IMR-90 (cell line): ENCODE measurements around the gene BCL7A. TPM values are rescaled to one million over a fixed set of nuclear protein-coding genes. Genes with fewer than 3 reads are reported as not detected.

Experiments
- ATAC-seq: fragments of 200-7000 bp; cut with Tn5 transposase; 2 replicates; pipeline ENCODE4 v1.9.1; 2020; ENCODE audit warnings: low read depth, mild to moderate bottlenecking, moderate library complexity
- BruUV-seq: library from RNA; stranded (reverse); fragments of 400-500 nt; replicated peaks from 2 replicates; lab custom pipeline; 2021; lab: Mats Ljungman, UMichigan
- CTCF ChIA-PET: fragments of 300-600 bp; formaldehyde crosslinking; extraction: SDS; loops from one replicate; lab custom pipeline; 2021; ENCODE audit warnings: antibody characterized with exemption; lab: Yijun Ruan, JAX
- POLR2A ChIA-PET: fragments of 300-600 bp; sonication (Branson Sonifier 250); formaldehyde crosslinking; loops from one replicate; lab custom pipeline; 2022; ENCODE audit warnings: antibody characterized with exemption; ENCODE audit not compliant: unreplicated experiment; lab: Charles Lee
- DNase-seq: peaks from one replicate; pipeline ENCODE4 v3.0.0; 2013
- H2AFZ ChIP-seq: replicated peaks from 2 replicates; pipeline ENCODE3; 2013; ENCODE audit warnings: low read length, mild to moderate bottlenecking; ENCODE audit not compliant: poor library complexity
- H2AK5ac ChIP-seq: 2 replicates; pipeline ENCODE4 v1.6.1; 2013; ENCODE audit warnings: low read depth, low read length, inconsistent platforms
- H2AK9ac ChIP-seq: replicated peaks from 2 replicates; pipeline ENCODE3; 2013; ENCODE audit warnings: mild to moderate bottlenecking, low read depth, low read length, moderate library complexity; ENCODE audit not compliant: poor library complexity
- H2BK120ac ChIP-seq: 2 replicates; pipeline ENCODE4 v1.6.1; 2013; ENCODE audit warnings: low read depth, low read length, inconsistent platforms
- H2BK15ac ChIP-seq: 3 replicates; pipeline ENCODE4 v1.6.1; 2013; ENCODE audit warnings: low read depth, low read length, inconsistent platforms
- H2BK20ac ChIP-seq: 2 replicates; pipeline ENCODE4 v1.6.1; 2013; ENCODE audit warnings: low read depth, mild to moderate bottlenecking, inconsistent platforms, low read length, moderate library complexity
- H2BK5ac ChIP-seq: 2 replicates; pipeline ENCODE4 v1.6.1; 2013; ENCODE audit warnings: mild to moderate bottlenecking, low read depth, low read length, inconsistent platforms; ENCODE audit not compliant: poor library complexity, severe bottlenecking
- H3K14ac ChIP-seq: replicated peaks from 2 replicates; pipeline ENCODE4 v1.6.1; 2013; ENCODE audit warnings: low read depth, low read length, inconsistent platforms
- H3K18ac ChIP-seq: 2 replicates; pipeline ENCODE4 v1.6.1; 2013; ENCODE audit warnings: low read depth, low read length, control low read depth
- H3K23ac ChIP-seq: 2 replicates; pipeline ENCODE4 v1.6.1; 2013; ENCODE audit warnings: low read depth, low read length, inconsistent platforms
- H3K27ac ChIP-seq: 2 replicates; pipeline ENCODE4 v1.5.1; 2013; ENCODE audit warnings: mild to moderate bottlenecking, control low read depth, low read length; ENCODE audit not compliant: insufficient read depth
- H3K27me3 ChIP-seq: 2 replicates; pipeline ENCODE4 v1.6.1; 2013; ENCODE audit warnings: low read length; ENCODE audit not compliant: control insufficient read depth, insufficient read depth
- H3K36me3 ChIP-seq: 2 replicates; pipeline ENCODE4 v1.6.1; 2013; ENCODE audit warnings: low read length, mixed read lengths; ENCODE audit not compliant: control insufficient read depth, insufficient read depth
- H3K4ac ChIP-seq: 2 replicates; pipeline ENCODE4 v1.6.1; 2013; ENCODE audit warnings: low read depth, low read length, inconsistent platforms
- H3K4me1 ChIP-seq: 2 replicates; pipeline ENCODE4 v1.6.1; 2013; ENCODE audit warnings: low read length, mixed read lengths; ENCODE audit not compliant: control insufficient read depth, insufficient read depth
- H3K4me2 ChIP-seq: 2 replicates; pipeline ENCODE4 v1.6.1; 2013; ENCODE audit warnings: low read depth, mild to moderate bottlenecking, control low read depth, low read length, moderate library complexity
- H3K4me3 ChIP-seq: 2 replicates; pipeline ENCODE4 v1.5.1; 2013; ENCODE audit warnings: low read depth, mild to moderate bottlenecking, control low read depth, low read length, moderate library complexity; ENCODE audit not compliant: insufficient read depth
- H3K56ac ChIP-seq: 2 replicates; pipeline ENCODE4 v1.6.1; 2013; ENCODE audit warnings: low read length, inconsistent platforms; ENCODE audit not compliant: insufficient read depth; ENCODE audit errors: extremely low read depth
- H3K79me1 ChIP-seq, 2 experiments: 2 replicates each; pipeline ENCODE4 v1.6.1; 2013; ENCODE audit warnings: low read length in 2 of 2, inconsistent platforms in 1 of 2, low read depth in 1 of 2
- H3K9ac ChIP-seq: 2 replicates; pipeline ENCODE4 v1.6.1; 2013; ENCODE audit warnings: low read depth, low read length, control low read depth
- H3K9me1 ChIP-seq: 2 replicates; pipeline ENCODE4 v1.6.1; 2013; ENCODE audit warnings: low read length, inconsistent platforms; ENCODE audit not compliant: insufficient read depth
- H3K9me3 ChIP-seq: 2 replicates; pipeline ENCODE4 v1.6.1; 2013; ENCODE audit warnings: low read length; ENCODE audit not compliant: control insufficient read depth, insufficient read depth
- H4K20me1 ChIP-seq: 2 replicates; pipeline ENCODE4 v1.6.1; 2013; ENCODE audit warnings: low read length, inconsistent platforms; ENCODE audit not compliant: insufficient read depth
- H4K5ac ChIP-seq: 2 replicates; pipeline ENCODE4 v1.6.1; 2013; ENCODE audit warnings: mild to moderate bottlenecking, low read depth, low read length, control low read depth
- H4K8ac ChIP-seq, 2 experiments: 2 replicates each; pipeline ENCODE4 v1.6.1; 2013; ENCODE audit warnings: low read depth in 2 of 2, low read length in 2 of 2, control low read depth in 1 of 2, inconsistent platforms in 1 of 2
- H4K91ac ChIP-seq: 2 replicates; pipeline ENCODE4 v1.6.1; 2013; ENCODE audit warnings: low read depth, low read length, inconsistent platforms; ENCODE audit not compliant: insufficient read depth
- FOS ChIP-seq: fragments of 150-350 bp; IDR thresholded peaks from 2 replicates; pipeline ENCODE4 v1.6.1; 2016; ENCODE audit warnings: low read depth, low read length
- MAFK ChIP-seq: IDR thresholded peaks from 2 replicates; pipeline ENCODE4 v1.6.1; 2012; ENCODE audit warnings: low read depth, low read length, improper control_type of control experiment
- WGBS, 2 experiments: methylation state at CpG; one replicate each; pipeline versions ENCODE4 v1.1.5 to v1.1.7; 2013; ENCODE audit warnings: missing lambda C conversion rate in 2 of 2; ENCODE audit not compliant: insufficient read length in 1 of 2; ENCODE audit errors: extremely low coverage in 2 of 2; 5-methylcytosine and 5-hydroxymethylcytosine counted together
- dilution Hi-C: fragments of 300-500 bp; cut with HindIII; formaldehyde crosslinking; loops from one replicate; pipeline ENCODE4 v1.14.3; 2018; ENCODE audit warnings: low sequenced_read_pairs; ENCODE audit not compliant: unreplicated experiment
- in situ Hi-C: fragments of 300-500 bp; cut with MboI; formaldehyde crosslinking; loops from 3 replicates; pipeline ENCODE4 v1.14.3; 2019; ENCODE audit warnings: low sequenced_read_pairs, inconsistent platforms, mixed read lengths
- intact Hi-C: fragments of 100-400 bp; cut with micrococcal nuclease; formaldehyde crosslinking; loops from 2 replicates; pipeline ENCODE4 v1.10.0; 2022
- polyA plus RNA-seq, 3 experiments: library from polyadenylated mRNA; depleted of rRNA; stranded (reverse); fragments of >200 nt; gene quantifications; 2 replicates each; pipeline ENCODE4 v1.2.3, GENCODE V29; 2012; ENCODE audit warnings: low replicate concordance in 1 of 3
- total RNA-seq: library from RNA; depleted of rRNA; stranded (reverse); fragments of >200 nt; gene quantifications from 2 replicates; pipeline ENCODE4 v1.2.3, GENCODE V29; 2012

BCL7A gene
- total and polyA plus RNA-seq, 2 of the 4 experiments (the other 2 are of a cell fraction) = 5.6 to 7.9 TPM

DNA sequence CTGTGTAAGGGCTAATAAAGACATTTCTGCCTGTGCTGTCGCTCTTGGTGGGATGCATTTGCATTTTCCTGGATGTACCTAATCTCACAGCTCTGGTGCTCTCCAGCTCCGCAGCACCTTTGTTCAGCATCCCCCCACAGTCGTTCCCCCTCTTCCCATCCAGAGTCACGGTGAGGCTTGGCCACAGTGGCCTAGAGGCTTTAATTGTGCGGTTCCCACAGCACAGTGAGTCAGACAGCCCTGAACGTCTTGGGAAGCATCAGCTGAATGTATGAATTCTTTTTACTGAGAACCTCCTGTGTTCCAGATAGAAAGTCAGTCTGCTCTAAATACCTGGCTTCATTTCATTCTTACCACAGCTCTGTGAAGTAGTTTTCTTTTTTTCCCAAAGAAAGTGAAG is 85.6 kb downstream of the BCL7A start:
- ChIA-PET CTCF (interaction anchor here (0.5 to 2.5 kb wide), 2 partner anchors 53 to 65 kb away, joined by 3 to 9 read pairs; no protein-coding TSS in a partner anchor), POLR2A (no interaction called here)
- TF ChIP-seq MAFK (no peak), FOS (0 out of 2 replicates have a peak, but pooled peaks have one; percentile 13)
- H3K18ac ChIP-seq = no peak overlapping the region
- no peak overlapping the region for H4K91ac ChIP-seq
- no peaks in the 10 kb centered on the region for H3K27me3 ChIP-seq
- no peak overlapping the region; the same call in 1 of the 2 replicates for H3K27ac ChIP-seq
- H2BK15ac ChIP-seq = 0 out of 3 replicates have a peak overlapping the region, but pooled peaks have one; percentile 10
- H3K9me3 ChIP-seq = no peaks in the 10 kb centered on the region
- BruUV-seq = no TSS peak
- no peak overlapping the region for H2BK5ac ChIP-seq
- peak overlapping the region; percentile 34; the same call in 1 of the 2 replicates for H3K4ac ChIP-seq
- no peak overlapping the region for H3K9ac ChIP-seq
- H4K8ac ChIP-seq = no peak overlapping the region
- peak; percentile 63 for ATAC-seq
- H2BK20ac ChIP-seq = no peak overlapping the region; the same call in 1 of the 2 replicates
- H3K4me1 ChIP-seq = peaks cover 16% of the 10 kb centered on the region
- dilution Hi-C loops = no loop called here
- no peak overlapping the region for H3K4me2 ChIP-seq
- no peak overlapping the region for H4K5ac ChIP-seq
- H2AK5ac ChIP-seq = peak overlapping the region; percentile 84
- in situ Hi-C loops = no loop called here
- no peak overlapping the region for H3K4me3 ChIP-seq
- no peak overlapping the region for H3K23ac ChIP-seq
- peak overlapping the region; percentile 55; the same call in 1 of the 2 replicates for H3K14ac ChIP-seq
- peak overlapping the region; percentile 34 for H2AFZ ChIP-seq
- H4K20me1 ChIP-seq = peaks cover 42% of the 10 kb centered on the region
- peaks cover 22% of the 10 kb centered on the region for H3K9me1 ChIP-seq
- H3K36me3 ChIP-seq = peaks cover 4% of the 10 kb centered on the region; the same call in 1 of the 2 replicates
- intact Hi-C loops = no loop called here
- no peak overlapping the region for H2BK120ac ChIP-seq
- peaks cover 34 to 68% of the 10 kb centered on the region in 2 experiments for H3K79me1 ChIP-seq
- H3K56ac ChIP-seq = no peak overlapping the region
- H2AK9ac ChIP-seq = no peak overlapping the region
- WGBS, 2 experiments = 69% methylated on average over 3 of the region's 6 CpGs; no CpG with 5 or more reads in 1 of the 2 experiments
- peak; percentile 77 for DNase-seq
